ENCODE measurements around the gene PTGR1. TPM values are rescaled to one million over a fixed set of nuclear protein-coding genes. Genes with fewer than 3 reads are reported as not detected.
"Not testable (repeated sequence)": the region's sequence is repeated elsewhere in the genome, so short reads cannot be mapped to it uniquely, and the experiment has no call there.

PTGR1 gene
- total and polyA plus RNA-seq, 2 of the 8 experiments (the other 6 are each of a cell fraction or from before 2014, with no cell fraction given), result 16.9 to 28.5 TPM

DNA sequence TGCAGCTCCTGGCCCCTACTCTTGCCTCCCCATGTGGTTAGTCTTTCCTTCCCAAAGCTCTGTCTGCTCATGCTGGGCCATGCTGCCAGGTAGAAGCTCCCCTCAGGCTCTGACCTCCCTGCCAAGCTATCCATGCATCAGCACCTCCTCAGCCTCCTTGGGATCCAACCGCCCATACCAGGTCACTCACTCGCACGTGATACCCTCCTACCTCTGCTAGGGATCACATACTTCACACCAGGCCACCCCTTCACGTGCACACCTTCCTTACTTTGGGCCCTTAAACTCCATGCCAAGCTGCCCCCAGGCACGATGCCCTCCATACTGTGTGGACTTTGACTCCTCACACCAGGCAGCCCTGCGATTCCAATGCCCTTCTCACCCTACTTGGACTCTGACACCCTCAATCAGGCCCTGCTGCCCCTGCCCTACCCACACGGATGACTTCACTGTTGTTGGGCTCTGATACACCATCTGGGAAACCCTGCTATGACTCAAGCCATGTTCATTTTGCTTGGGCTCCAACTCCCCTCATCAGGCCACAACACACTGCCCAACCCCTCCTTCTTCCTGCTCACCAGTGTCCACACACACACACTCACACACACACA is 40.3 kb downstream of the PTGR1 start (continued):
- no peak for TF ChIP-seq CEBPB (IDR thresholded peaks at IDR 0.05; ENCODE audit: low read depth, low read length)
- no peak for TF ChIP-seq JUN (IDR thresholded peaks at IDR 0.05; ENCODE audit: low read depth, low read length)

DNA sequence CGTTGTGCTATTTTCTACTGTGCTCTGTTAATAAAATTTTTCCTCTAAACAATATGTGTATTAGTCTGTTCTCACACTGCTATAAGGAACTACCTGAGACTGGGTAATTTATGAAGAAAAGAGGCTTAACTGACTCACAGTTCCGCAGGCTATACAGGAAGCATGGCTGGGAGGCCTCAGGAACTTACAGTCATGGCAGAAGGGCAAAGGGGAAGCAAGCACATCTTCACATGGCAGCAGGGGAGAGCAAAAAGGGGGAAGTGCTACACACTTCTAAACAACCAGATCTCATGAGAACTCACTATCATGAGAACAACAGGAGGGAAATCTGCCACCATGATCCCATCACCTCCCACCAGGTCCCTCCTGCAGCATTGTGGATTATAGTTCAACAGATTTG is 44.0 kb downstream of the PTGR1 start:
- H3K4me2 ChIP-seq (ENCODE audit: insufficient read depth in 1 of 2, low read depth in 2 of 2, low read length in 2 of 2); H4K8ac ChIP-seq (ENCODE audit: extremely low read depth, insufficient read depth, low read length); H2BK15ac ChIP-seq (ENCODE audit: low read length); H3K14ac ChIP-seq (ENCODE audit: insufficient read length); H3K23ac ChIP-seq (ENCODE audit: insufficient read length); H4K20me1 ChIP-seq (replicated peaks in 1 of 2; ENCODE audit: control insufficient read depth in 1 of 2, insufficient read depth in 2 of 2, low read length in 2 of 2); H3K27ac ChIP-seq (ENCODE audit: low read depth, low read length); H2AFZ ChIP-seq (ENCODE audit: low read length); H3K9ac ChIP-seq (replicated peaks in 1 of 4; ENCODE audit: extremely low read depth in 1 of 4, low read depth in 3 of 4, low read length in 3 of 4); H3K79me2 ChIP-seq (ENCODE audit: control insufficient read depth in 1 of 2, insufficient read depth in 2 of 2, low read length in 2 of 2); H2AK5ac ChIP-seq (ENCODE audit: low read depth, low read length); H3K79me1 ChIP-seq (ENCODE audit: low read depth, low read length); H4K5ac ChIP-seq (ENCODE audit: insufficient read length, low read depth, low read length); H3K9me3 ChIP-seq (ENCODE audit: insufficient read depth in 2 of 2, low read depth in 1 of 2, low read length in 1 of 2); H4K91ac ChIP-seq (replicated peaks; ENCODE audit: insufficient read length, low read length); H3K18ac ChIP-seq (ENCODE audit: extremely low read depth, low read length); H2BK5ac ChIP-seq (ENCODE audit: low read depth, low read length); H2BK20ac ChIP-seq (ENCODE audit: low read length); H3K27me3 ChIP-seq (replicated peaks in 1 of 4; ENCODE audit: control insufficient read depth in 3 of 4, extremely low read depth in 1 of 4, insufficient read depth in 3 of 4, low read length in 3 of 4); H3K4me1 ChIP-seq (replicated peaks in 1 of 4; ENCODE audit: control insufficient read depth in 3 of 4, insufficient read depth in 4 of 4, low read length in 3 of 4); H2BK12ac ChIP-seq (ENCODE audit: low read depth, low read length); CTCF ChIA-PET (ENCODE audit: partially characterized antibody); H2BK120ac ChIP-seq (replicated peaks; ENCODE audit: low read depth, low read length); FAIRE-seq; H3K56ac ChIP-seq (replicated peaks; ENCODE audit: insufficient read length, low read depth, low read length); H3K23me2 ChIP-seq (ENCODE audit: low read depth, low read length); DNase-seq (ENCODE audit: low read depth in 1 of 2, low spot score in 2 of 2); H3K4me3 ChIP-seq (ENCODE audit: extremely low read depth in 1 of 4, insufficient read depth in 2 of 4, low read depth in 3 of 4, low read length in 4 of 4); H3K4ac ChIP-seq (replicated peaks; ENCODE audit: insufficient read length, low read depth, low read length): not testable (repeated sequence)
- WGBS, 2 experiments (ENCODE audit: extremely low coverage in 1 of 2, insufficient coverage in 1 of 2, insufficient read length in 1 of 2, insufficient replicate concordance in 2 of 2, low coverage in 1 of 2, low lambda C conversion rate in 2 of 2, missing lambda C conversion rate in 1 of 2), result 86% methylated on average over 2 of the region's 2 CpGs; no CpG with 5 or more reads in 1 of the 2 experiments
- POLR2A ChIA-PET (ENCODE audit: partially characterized antibody), result interaction anchor here (0.6 to 3.5 kb wide), 4 partner anchors 13 to 72 kb away, joined by 3 to 26 read pairs (median 6); partner anchors contain the start of gene ECPAS
- H3K36me3 ChIP-seq (ENCODE audit: control insufficient read depth in 2 of 4, insufficient read depth in 4 of 4, low read length in 3 of 4), result peaks cover 0 to 21% (median 7%) of the 10 kb centered on the region in 4 experiments; a peak in 3 of 8 replicates

Measured in H1 (cell line).